K562 (cell line): ENCODE results near the gene ACTR8. TPM values are rescaled to one million over a fixed set of nuclear protein-coding genes. Genes with fewer than 3 reads are reported as not detected.

Experiments
- ATAC-seq: fragments of 200-7000 bp; cut with Tn5 transposase; 3 replicates; pipeline ENCODE4 v1.9.1; 2020; ENCODE audit warnings: moderate library complexity
- BruUV-seq: library from RNA; stranded (reverse); fragments of 400-500 nt; replicated peaks from 2 replicates; lab custom pipeline; 2021; lab: Mats Ljungman, UMichigan
- CTCF ChIA-PET: fragments of 300-600 bp; formaldehyde crosslinking; extraction: SDS; loops from one replicate; lab custom pipeline; 2021; ENCODE audit warnings: low intra/inter-chr PET ratio; lab: Yijun Ruan, JAX
- POLR2A ChIA-PET: fragments of 300-600, 350-650 bp; sonication (Branson Sonifier 250); formaldehyde crosslinking; extraction: SDS; loops from one replicate; lab custom pipeline; 2021; ENCODE audit warnings: antibody characterized with exemption, inconsistent platforms; lab: Yijun Ruan, JAX
- DNase-seq, 4 experiments: peaks; one replicate each; pipeline versions ENCODE4 v3.0.0 to v3.0.0-alpha.2; 2011 to 2018; ENCODE audit warnings: low spot score in 3 of 4, mixed read lengths in 3 of 4; ENCODE audit errors: extremely low read depth in 1 of 4
- FAIRE-seq: peaks from 2 replicates; lab custom pipeline; 2011; peaks lifted over from hg19 to GRCh38; lab: Jason Lieb, UNC
- H2AFZ ChIP-seq: 2 replicates; pipeline ENCODE4 v1.6.0; 2011; ENCODE audit warnings: low read depth, low read length, control low read depth, inconsistent platforms
- H3K27ac ChIP-seq: fragments of 200-600 bp; 3 replicates; pipeline ENCODE4 v1.8.0; 2011; ENCODE audit warnings: low read depth, mild to moderate bottlenecking, control low read depth, inconsistent platforms, low read length, moderate library complexity, mixed read lengths; ENCODE audit errors: extremely low read depth
- H3K27me3 ChIP-seq, 2 experiments: fragments of 300-600 bp in 1 of 2; 2 replicates in 1 of 2; 3 replicates in 1 of 2; pipeline versions ENCODE4 v1.6.0 to v1.8.0; 2011; ENCODE audit warnings: inconsistent platforms in 2 of 2, low read length in 2 of 2, mild to moderate bottlenecking in 1 of 2, mixed read lengths in 1 of 2, moderate library complexity in 1 of 2; ENCODE audit not compliant: control insufficient read depth in 2 of 2, insufficient read depth in 2 of 2
- H3K36me3 ChIP-seq: fragments of 300-600 bp; 3 replicates; pipeline ENCODE4 v1.8.0; 2011; ENCODE audit warnings: mild to moderate bottlenecking, low read length, inconsistent platforms; ENCODE audit not compliant: control insufficient read depth, insufficient read depth
- H3K4me1 ChIP-seq, 2 experiments: fragments of 200-600 bp in 1 of 2; replicated peaks in 1 of 2; 2 replicates in 1 of 2; 3 replicates in 1 of 2; pipeline versions ENCODE4 v1.5.1 to v1.8.0; 2011; ENCODE audit warnings: inconsistent platforms in 2 of 2, low read length in 2 of 2, mild to moderate bottlenecking in 1 of 2, mixed read lengths in 1 of 2, moderate library complexity in 1 of 2; ENCODE audit not compliant: control insufficient read depth in 2 of 2, insufficient read depth in 2 of 2
- H3K4me2 ChIP-seq: 2 replicates; pipeline ENCODE4 v1.6.1; 2011; ENCODE audit warnings: low read length, control low read depth, inconsistent platforms, mixed read lengths; ENCODE audit not compliant: insufficient read depth
- H3K4me3 ChIP-seq: fragments of 200-600 bp; sonication (generic), shearing (Covaris generic); 2 replicates; pipeline ENCODE4 v1.5.1; 2016; ENCODE audit warnings: control low read depth, inconsistent platforms
- H3K79me2 ChIP-seq: fragments of 200-600 bp; 3 replicates; pipeline ENCODE4 v1.8.0; 2011; ENCODE audit warnings: low read length, inconsistent platforms; ENCODE audit not compliant: control insufficient read depth, insufficient read depth
- H3K9ac ChIP-seq, 2 experiments: 2 replicates each; pipeline versions ENCODE4 v1.6.0 to v1.6.1; 2011; ENCODE audit warnings: low read depth in 2 of 2, low read length in 2 of 2, control low read depth in 1 of 2, inconsistent platforms in 1 of 2, mild to moderate bottlenecking in 1 of 2, mixed read lengths in 1 of 2; ENCODE audit not compliant: insufficient read depth in 1 of 2
- H3K9me1 ChIP-seq: one replicate; pipeline ENCODE4 v1.6.0; 2011; ENCODE audit warnings: inconsistent platforms, mild to moderate bottlenecking, low read length, moderate library complexity; ENCODE audit not compliant: control insufficient read depth, insufficient read depth
- H3K9me3 ChIP-seq: replicated peaks from 2 replicates; pipeline ENCODE4 v1.5.1; 2011; ENCODE audit warnings: low read depth, low read length, inconsistent platforms; ENCODE audit not compliant: control insufficient read depth, insufficient read depth
- H4K20me1 ChIP-seq: replicated peaks from 2 replicates; pipeline ENCODE4 v1.6.1; 2011; ENCODE audit warnings: low read length, inconsistent platforms, mixed read lengths; ENCODE audit not compliant: control insufficient read depth, insufficient read depth
- ERF ChIP-seq: fragments of 450-650 bp; formaldehyde crosslinking; IDR thresholded peaks from 2 replicates; pipeline ENCODE4 v1.4.0; 2020; ENCODE audit warnings: mild to moderate bottlenecking, mixed read lengths
- FOS ChIP-seq: IDR thresholded peaks from 3 replicates; pipeline ENCODE4 v1.6.1; 2011; ENCODE audit not compliant: insufficient read length; ENCODE audit errors: extremely low read depth
- MAZ ChIP-seq, 2 experiments: fragments of 450-650 bp in 1 of 2; sonication (generic) in 1 of 2; formaldehyde crosslinking; IDR thresholded peaks in 1 of 2; conservative IDR thresholded peaks in 1 of 2; 2 replicates each; pipeline versions ENCODE4 v1.4.0 to v1.5.0; 2020; ENCODE audit warnings: mild to moderate bottlenecking in 1 of 2, missing genetic modification reagents in 1 of 2
- NKRF ChIP-seq: fragments of 450-650 bp; IDR thresholded peaks from 2 replicates; pipeline ENCODE4 v1.6.1; 2016; ENCODE audit warnings: borderline replicate concordance
- PCBP1 ChIP-seq: fragments of 200-400 bp; formaldehyde crosslinking; IDR thresholded peaks from 2 replicates; pipeline ENCODE4 v1.6.1; 2018; ENCODE audit warnings: mild to moderate bottlenecking, low read depth, low read length; ENCODE audit not compliant: poor library complexity, severe bottlenecking
- RBM15 ChIP-seq: fragments of 200-400 bp; formaldehyde crosslinking; IDR thresholded peaks from 2 replicates; pipeline ENCODE4 v1.6.1; 2018; ENCODE audit warnings: mild to moderate bottlenecking, low read length, moderate library complexity; ENCODE audit not compliant: insufficient read depth
- TOE1 ChIP-seq, 2 experiments: fragments of 450-650 bp in 1 of 2; sonication (generic) in 1 of 2; formaldehyde crosslinking in 1 of 2; IDR thresholded peaks; 2 replicates each; pipeline versions ENCODE4 v1.7.1 to v1.8.0; 2016 to 2022; ENCODE audit warnings: borderline replicate concordance in 2 of 2, mild to moderate bottlenecking in 2 of 2, antibody characterized with exemption in 1 of 2, inconsistent platforms in 1 of 2, low read depth in 1 of 2, missing genetic modification reagents in 1 of 2, moderate library complexity in 1 of 2
- WGBS: fragments of 100-300 bp; shearing (Covaris generic); methylation state at CpG from one replicate; pipeline ENCODE4 v1.1.6; 2016; ENCODE audit warnings: low coverage, mixed read lengths; ENCODE audit not compliant: insufficient coverage; ENCODE audit errors: missing lambda C conversion rate; 5-methylcytosine and 5-hydroxymethylcytosine counted together
- in situ Hi-C: fragments of 300-500 bp; cut with MboI; formaldehyde crosslinking; loops from 4 replicates; pipeline ENCODE4 v1.15.0; 2018; ENCODE audit warnings: inconsistent platforms, mixed read lengths
- intact Hi-C: fragments of 100-400 bp; cut with micrococcal nuclease; formaldehyde crosslinking; loops from 2 replicates; pipeline ENCODE4 v1.14.2; 2022
- polyA plus RNA-seq, 8 experiments: library from polyadenylated mRNA; depleted of rRNA in 4 of 8; stranded (reverse) in 5 of 8; unstranded in 3 of 8; fragments of >200 nt; fragmentation: Nextera tagmentation in 2 of 8; fragmentation: Illumina TruSeq in 1 of 8; extraction: Ambion mirVana in 2 of 8; extraction: Trizol in 1 of 8; gene quantifications; 2 replicates each; pipeline versions ENCODE4 v1.2.1 to v1.2.3, GENCODE V29; 2011 to 2014; ENCODE audit warnings: inconsistent platforms in 1 of 8, missing spikeins in 1 of 8
- total RNA-seq, 7 experiments: library from RNA; depleted of rRNA in 6 of 7; stranded (reverse); fragments of >200 nt in 6 of 7; fragmentation: Illumina TruSeq in 2 of 7; extraction: Trizol in 2 of 7; gene quantifications; 2 replicates each; pipeline versions ENCODE4 v1.2.1 to v1.2.3, GENCODE V29; 2011 to 2021; ENCODE audit warnings: low replicate concordance in 1 of 7
- TF ChIP-seq, protein P1 (sequence below), 2 experiments: fragments of 450-650 bp; IDR thresholded peaks; 2 replicates each; pipeline ENCODE4 v1.6.1; 2016; ENCODE audit warnings: mild to moderate bottlenecking in 2 of 2, borderline replicate concordance in 1 of 2, low read depth in 1 of 2, moderate library complexity in 1 of 2

The ACTR8 gene
- total and polyA plus RNA-seq, 9 of the 15 experiments (the other 6 are each of a cell fraction or from before 2014, with no cell fraction given) = 4.8 to 24.2 (median 17.5) TPM

GRCh38 chr3:53836084-53836872 is 45.7 kb downstream of the ACTR8 start:
- Histone ChIP-seq H4K20me1 (no peaks in the 10 kb centered on the region), H3K9ac (no peak overlapping the region), H3K27ac (no peak overlapping the region), H3K4me2 (no peak overlapping the region), H3K4me3 (no peak overlapping the region), H2AFZ (no peak overlapping the region), H3K36me3 (no peaks in the 10 kb centered on the region), H3K4me1 (no peaks in the 10 kb centered on the region), H3K27me3 (no peaks in the 10 kb centered on the region; a peak in 2 of 5 replicates), H3K9me3 (no peaks in the 10 kb centered on the region), H3K79me2 (no peaks in the 10 kb centered on the region), H3K9me1 (no peaks in the 10 kb centered on the region)
- FAIRE-seq (no peak), ATAC-seq (no peak), DNase-seq (no peak)
- intact Hi-C loops (no loop called here), in situ Hi-C loops (no loop called here)
- TF ChIP-seq, protein P1, sequence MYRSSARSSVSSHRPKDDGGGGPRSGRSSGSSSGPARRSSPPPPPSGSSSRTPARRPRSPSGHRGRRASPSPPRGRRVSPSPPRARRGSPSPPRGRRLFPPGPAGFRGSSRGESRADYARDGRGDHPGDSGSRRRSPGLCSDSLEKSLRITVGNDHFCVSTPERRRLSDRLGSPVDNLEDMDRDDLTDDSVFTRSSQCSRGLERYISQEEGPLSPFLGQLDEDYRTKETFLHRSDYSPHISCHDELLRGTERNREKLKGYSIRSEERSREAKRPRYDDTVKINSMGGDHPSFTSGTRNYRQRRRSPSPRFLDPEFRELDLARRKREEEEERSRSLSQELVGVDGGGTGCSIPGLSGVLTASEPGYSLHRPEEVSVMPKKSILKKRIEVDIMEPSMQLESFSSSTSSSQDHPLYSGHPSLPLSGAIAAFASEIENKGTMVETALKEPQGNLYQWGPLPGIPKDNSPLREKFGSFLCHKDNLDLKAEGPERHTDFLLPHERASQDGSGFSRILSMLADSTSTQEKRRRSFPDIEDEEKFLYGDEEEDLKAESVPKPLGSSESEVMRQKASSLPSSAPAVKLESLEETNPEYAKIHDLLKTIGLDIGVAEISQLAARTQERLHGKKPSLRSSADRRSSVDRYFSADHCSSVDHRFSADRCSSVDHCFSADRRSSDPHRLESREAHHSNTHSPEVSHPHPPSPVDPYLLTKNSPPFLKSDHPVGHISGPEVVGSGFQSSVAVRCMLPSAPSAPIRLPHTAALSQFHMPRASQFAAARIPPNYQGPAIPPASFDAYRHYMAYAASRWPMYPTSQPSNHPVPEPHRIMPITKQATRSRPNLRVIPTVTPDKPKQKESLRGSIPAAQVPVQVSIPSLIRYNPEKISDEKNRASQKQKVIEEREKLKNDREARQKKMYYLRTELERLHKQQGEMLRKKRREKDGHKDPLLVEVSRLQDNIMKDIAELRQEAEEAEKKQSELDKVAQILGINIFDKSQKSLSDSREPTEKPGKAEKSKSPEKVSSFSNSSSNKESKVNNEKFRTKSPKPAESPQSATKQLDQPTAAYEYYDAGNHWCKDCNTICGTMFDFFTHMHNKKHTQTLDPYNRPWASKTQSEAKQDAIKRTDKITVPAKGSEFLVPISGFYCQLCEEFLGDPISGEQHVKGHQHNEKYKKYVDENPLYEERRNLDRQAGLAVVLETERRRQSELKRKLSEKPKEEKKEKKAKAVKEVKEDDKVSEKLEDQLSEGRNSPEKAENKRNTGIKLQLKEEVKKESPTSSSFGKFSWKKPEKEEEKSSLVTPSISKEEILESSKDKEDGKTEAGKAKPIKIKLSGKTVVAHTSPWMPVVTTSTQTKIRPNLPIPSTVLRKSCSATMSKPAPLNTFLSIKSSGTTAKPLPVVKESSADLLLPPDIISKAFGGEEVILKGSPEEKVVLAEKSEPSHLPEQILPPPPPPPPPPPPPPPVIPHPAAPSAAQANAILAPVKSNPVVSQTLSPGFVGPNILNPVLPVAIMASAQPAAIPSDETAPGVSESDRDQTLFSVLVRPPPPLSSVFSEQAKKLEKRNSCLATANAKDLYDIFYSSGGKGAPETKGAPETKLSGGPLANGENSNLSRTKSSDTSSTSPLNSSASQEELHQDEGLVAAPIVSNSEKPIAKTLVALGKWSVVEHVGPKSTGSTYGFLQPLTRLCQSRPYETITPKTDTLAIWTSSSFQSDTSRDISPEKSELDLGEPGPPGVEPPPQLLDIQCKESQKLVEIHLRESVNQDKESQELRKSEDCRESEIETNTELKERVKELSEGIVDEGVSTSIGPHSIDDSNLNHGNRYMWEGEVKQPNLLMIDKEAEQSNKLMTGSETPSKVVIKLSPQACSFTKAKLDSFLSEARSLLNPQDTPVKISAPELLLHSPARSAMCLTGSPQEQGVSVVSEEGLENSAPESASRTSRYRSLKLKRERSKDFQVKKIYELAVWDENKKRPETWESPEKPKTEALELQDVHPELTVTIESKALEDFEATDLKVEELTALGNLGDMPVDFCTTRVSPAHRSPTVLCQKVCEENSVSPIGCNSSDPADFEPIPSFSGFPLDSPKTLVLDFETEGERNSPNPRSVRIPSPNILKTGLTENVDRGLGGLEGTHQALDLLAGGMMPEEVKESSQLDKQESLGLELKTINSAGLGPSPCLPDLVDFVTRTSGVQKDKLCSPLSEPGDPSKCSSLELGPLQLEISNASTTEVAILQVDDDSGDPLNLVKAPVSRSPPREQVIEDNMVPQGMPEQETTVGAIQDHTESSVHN (IDR thresholded peaks at IDR 0.05; ENCODE audit: borderline replicate concordance in 1 of 2, low read depth in 1 of 2) = no peak
- no peak for TF ChIP-seq TOE1 (IDR thresholded peaks at IDR 0.05; ENCODE audit: borderline replicate concordance)
- TF ChIP-seq TOE1 (CRISPR knock-in tag; IDR thresholded peaks at IDR 0.05; ENCODE audit: borderline replicate concordance, low read depth) = no peak
- TF ChIP-seq NKRF = no peak
- TF ChIP-seq MAZ (CRISPR knock-in tag; conservative IDR thresholded peaks at IDR 0.05 in 1 of 2, IDR thresholded peaks at IDR 0.05 in 1 of 2) = no peak
- no peak for TF ChIP-seq FOS
- no peak for TF ChIP-seq PCBP1
- no peak for TF ChIP-seq RBM15
- no peak for TF ChIP-seq ERF (CRISPR knock-in tag)
- POLR2A ChIA-PET = no interaction called here
- CTCF ChIA-PET = no interaction called here
- WGBS = 14% methylated on average over 9 of the region's 9 CpGs
- BruUV-seq = no TSS peak
